T-helper 1 cell (primary cell): Measurements from ENCODE around the gene CD320.
A peak's percentile ranks its signal among the peaks of the same experiment; 100 is the strongest.
"Not testable (repeated sequence)": the region's sequence is repeated elsewhere in the genome, so short reads cannot be mapped to it uniquely, and the experiment has no call there.

Source experiments
- DNase-seq, 5 donors: peaks; one replicate each; pipeline ENCODE4 v3.0.0-alpha.2; 2012 to 2020

CD320 gene

DNA sequence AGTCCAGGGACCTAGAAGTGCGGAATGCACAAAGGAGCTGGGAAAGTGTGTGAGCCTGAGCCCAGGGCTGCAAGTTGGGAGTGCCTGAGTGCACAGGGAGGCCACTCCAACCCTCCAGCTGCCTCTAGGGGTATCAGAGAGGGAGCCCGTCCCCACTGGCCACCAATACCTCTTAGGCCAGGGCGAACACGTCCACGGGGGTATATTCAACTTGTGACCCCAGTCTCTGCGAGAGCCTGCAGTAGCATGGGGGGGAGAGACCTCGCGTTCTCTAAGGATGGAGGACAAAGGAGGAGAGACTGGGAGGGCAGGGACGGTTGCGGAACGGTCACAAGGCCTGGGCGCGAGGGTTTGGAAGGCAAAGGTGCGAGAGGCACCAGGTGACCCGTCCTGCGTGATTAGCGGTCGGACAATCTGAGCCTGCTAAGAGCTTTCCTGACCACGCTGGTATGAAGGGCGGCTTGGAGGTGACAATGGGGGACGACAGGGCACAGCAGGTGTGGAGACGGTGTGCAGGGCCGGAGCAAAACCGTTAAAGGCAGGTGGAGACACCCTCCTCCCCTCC lies 676 bp downstream of the CD320 start:
- no peak for DNase-seq

DNA sequence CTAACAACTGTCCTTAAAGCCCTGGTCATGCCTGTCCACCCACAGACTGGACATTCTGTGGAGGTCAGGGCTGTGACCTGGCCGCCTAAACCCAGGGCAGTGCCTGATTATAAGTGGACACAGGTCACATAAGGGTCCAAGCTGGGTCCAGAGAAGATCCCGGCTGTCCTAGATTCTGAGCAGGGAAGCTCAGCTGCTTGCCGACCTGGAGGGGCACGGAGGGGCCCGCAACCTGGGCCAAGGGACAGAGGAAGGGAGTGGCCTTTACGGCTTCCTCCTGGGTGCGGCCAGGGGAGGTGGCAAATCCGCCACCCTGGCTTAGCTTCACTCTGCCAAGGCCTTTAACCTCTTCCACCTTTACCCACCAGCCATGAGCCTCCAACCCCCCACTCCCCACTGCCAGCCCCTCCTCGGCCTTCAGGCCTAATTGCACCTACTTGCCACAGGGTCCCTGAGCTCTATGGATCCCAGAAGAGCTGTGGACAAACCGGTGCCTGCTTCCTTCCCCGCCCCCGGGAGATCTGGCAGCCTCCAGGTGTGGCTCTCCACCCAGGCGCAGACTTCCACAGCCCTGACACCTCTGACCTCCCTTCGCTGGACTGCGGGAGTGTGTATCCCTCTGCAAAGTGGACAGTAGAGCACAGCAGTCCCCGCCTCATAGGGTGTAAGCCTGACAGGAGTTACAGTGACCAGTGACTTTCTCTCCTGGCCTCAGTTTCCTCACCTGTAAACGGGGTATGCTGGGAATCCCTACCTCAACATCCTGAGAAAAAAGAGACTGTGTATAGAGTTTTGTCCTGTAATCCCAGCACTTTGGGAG lies 1.7 kb downstream of the CD320 start:
- DNase-seq = no peak

DNA sequence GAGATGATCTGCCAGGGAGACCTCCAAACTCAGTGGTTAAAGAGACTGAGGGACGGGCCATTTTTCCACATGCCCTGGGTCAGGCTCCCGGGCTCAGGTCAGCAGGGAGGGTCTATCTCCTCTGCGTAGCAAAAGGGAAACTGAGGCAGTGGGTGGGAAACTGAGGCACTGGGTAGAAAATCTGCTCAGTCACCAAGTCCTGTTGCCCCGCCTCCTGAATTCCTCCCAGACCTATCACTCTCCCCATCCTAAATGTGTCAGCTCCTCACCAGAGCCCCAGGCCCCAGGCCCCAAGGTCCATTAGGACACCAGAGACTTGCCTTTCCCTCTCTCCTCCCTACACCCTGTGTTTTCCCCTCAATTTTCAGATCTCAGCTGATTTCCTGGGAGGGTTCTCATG lies 2.4 kb downstream of the CD320 start:
- DNase-seq = peak in 1 of 5 donors; percentile 2

DNA sequence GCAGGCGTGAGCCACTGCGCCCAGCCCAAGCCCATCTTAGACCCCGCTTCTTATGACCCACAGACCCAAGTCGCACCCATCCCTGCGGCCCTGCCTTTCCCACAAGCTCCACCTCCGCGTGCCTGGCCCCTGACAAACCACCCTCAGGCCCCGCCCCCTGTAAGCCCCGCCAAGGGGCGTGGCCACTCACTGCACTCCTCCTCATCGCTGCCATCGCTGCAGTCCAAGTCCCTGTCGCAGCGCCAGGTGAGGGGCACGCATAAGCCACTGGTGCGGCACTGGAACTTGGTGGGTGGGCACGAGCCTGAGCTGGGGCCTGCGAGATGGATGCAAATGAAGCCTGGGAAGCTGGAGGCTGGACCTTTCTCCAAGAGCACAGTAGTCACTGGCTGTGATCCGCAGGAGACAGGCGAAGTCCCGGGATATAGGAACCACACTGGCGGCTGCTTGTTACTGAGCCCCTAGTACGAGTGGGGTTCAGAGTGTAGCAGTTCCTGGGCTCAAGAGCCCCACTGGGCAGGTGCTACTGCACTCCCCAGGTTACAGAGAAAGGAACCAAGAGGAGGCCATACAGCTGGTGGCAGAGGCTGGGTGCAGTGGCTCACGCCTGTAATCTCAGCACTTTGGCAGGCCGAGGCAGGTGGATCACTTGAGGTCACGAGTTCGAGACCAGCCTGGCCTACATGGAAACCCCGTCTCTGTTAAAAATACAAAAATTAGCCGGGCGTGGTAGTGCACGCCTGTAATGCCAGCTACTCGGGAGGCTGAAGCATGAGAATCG lies 3.1 kb downstream of the CD320 start:
- peak in 1 of 5 donors; percentile 8 for DNase-seq

DNA sequence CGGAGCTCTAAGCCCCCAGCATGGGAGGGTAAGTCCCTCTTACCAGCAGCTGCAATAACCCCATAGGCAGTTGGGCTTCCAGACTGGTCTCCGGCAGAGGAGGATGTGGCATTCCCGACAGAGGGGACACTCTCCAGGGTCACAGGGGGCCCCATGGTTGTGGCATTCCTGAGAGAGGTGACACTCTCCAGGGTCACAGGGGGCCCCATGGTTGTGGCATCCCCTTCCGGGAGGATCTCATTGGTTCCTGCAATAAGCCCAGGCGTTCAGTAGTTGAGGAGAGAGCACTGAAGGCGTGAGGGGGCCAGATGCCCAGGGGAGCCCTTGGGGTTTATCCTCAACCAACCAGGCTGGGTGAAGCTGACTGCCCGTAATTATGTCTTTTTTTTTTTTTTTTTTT lies 5.4 kb downstream of the CD320 start:
- peak in 1 of 5 donors; percentile 5 for DNase-seq

DNA sequence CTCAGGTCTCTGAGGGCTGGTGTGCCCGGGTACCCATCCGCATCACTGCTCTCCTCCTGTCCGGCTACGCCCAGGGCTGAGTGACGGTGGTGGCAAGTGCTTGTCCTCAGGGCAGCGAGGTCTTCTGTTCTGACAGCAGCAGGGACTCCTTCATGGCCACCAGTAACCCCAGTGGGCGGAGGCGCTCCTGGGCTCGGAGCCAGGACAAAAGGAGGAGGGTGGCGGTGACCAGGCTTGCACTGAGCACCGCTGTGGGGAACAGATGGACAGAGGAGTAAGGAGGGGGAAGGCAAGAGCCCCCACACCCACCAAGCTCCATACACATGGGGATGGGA lies 5.8 kb downstream of the CD320 start:
- DNase-seq = peak in 1 of 5 donors; percentile 7

DNA sequence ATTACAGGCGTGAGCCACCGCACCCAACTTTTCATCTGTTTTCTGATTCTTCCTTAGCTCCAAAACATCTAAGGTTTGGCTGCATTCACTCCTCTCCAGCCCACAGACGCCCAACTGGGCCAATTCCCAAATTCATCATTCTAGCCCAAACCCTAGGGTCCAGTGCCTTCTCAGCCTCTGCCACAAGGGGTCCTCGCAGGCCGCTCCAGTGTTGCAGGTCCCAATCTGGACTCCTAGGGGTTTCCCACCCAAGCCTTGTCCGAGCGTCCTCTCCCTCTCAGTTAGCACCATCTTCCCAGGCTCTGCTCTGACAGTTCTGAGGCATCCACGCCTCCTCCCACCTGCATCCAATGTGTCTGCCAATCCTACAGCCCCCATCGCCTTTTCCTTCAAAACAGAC lies 16.8 kb downstream of the CD320 start:
- not testable (repeated sequence) for DNase-seq

DNA sequence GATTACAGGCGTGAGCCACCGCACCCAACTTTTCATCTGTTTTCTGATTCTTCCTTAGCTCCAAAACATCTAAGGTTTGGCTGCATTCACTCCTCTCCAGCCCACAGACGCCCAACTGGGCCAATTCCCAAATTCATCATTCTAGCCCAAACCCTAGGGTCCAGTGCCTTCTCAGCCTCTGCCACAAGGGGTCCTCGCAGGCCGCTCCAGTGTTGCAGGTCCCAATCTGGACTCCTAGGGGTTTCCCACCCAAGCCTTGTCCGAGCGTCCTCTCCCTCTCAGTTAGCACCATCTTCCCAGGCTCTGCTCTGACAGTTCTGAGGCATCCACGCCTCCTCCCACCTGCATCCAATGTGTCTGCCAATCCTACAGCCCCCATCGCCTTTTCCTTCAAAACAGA lies 31.6 kb downstream of the CD320 start:
- DNase-seq = not testable (repeated sequence)

DNA sequence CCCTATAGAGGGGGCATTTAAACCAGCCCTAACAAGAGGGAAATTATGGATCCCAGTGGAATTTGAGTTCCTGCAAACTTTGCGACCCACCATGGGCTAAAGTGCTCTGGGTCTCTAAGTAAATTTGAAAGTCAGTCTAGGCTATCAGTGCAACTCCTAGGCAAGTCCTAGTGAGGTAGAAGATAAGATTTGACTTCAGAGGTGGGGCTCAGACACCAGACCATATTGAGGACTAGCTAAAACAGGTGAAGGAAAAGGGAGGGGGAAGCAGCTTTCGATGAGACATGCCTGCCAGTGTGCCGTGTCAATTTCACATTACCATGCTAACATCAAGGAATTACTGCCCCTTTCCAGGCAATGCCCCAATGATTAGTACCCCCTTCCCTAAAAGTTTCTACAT lies 38.4 kb downstream of the CD320 start:
- no peak for DNase-seq

DNA sequence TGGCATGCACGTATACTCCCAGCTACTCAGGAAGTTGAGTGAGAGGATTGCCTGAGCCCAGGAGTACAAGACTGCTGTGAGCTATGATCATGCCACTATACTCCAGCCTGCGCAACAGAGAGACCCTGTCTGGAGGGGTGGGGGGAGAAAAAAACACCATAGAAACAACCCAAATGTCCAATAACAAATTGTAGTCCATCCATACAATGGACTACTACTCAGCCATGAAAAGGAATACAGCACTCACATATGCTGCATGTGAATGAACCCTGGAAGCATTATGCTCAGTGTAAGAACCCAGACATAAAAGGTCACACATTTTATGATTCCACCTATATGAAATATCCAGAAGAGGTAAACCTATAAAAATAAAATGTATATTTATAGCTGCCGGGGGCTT lies 42.3 kb downstream of the CD320 start:
- no peak for DNase-seq

DNA sequence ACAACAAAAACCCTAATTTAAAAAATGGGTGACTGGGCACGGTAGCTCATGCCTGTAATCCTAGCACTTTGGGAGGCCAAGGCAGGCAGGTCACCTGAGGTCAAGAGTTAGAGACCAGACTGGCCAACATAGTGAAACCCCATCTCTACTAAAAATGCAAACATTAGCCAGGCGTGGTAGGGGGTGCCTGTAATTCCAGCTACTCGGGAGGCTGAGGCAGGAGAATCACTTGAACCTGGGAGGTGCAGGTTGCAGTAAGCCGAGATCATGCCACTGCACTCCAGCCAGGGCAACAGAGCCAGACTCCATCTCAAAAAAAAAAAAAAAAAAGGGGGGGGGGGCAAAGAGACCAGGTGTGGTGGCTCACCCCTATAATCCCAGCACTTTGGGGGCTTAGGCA lies 43.9 kb downstream of the CD320 start:
- not testable (repeated sequence) for DNase-seq

DNA sequence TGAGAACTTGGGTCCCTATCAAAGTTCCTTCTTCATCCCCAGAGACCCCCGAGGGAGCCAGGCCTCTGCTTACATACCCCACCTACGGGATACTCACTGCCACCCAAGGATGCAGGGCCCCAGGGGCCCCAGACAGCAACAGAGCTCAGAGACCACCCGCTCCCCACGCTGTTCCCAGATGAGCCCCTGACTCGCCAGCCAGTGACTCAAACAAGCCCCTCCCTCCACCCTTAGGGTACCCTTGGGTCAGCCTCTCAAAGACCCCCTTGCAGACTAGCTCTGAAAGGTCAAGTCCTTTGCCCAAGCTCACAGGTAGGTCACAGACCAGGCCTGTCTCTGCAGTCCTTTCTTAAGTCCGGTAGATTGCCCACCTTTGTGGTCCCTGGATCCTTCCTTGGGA lies 45.7 kb downstream of the CD320 start:
- no peak for DNase-seq

DNA sequence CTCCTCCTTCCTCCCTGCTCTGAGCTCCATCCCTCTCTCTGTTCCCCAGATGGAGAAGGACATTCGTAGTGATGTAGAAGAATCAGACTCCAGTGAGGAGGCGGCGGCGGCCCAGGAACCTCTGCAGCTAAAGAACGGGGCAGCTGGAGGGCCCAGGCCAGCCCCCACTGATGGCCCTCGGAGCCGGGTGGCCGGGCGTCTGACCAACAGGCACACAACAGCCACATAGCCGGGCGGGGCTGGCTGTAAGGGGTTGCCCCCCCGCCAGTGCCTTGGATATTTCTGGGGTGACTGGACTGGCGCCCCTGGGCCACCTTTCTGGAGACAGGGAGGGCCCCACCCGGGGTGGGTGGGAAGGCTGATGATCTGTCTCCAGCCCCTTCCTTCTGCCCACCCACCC lies 46.3 kb downstream of the CD320 start:
- DNase-seq = no peak

DNA sequence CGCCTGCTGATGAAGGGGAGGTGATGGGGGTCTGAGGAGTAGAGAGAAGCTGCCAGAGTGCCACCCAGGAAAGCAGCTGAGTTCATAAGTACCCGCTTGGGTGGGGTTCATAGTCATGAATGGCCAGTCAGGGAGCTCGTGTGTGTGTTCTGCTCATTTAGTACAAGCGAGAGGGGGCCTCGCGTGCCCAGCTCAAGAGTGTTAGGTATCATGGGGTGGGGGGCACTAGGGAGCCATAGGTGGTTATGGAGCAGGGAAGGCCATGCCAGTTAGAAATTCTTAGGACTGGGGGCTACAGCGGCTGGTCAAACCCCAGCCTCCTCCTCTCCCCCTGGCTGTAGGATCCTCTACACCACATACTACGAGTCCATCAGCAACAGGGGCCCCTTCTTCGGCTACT lies 46.8 kb downstream of the CD320 start:
- DNase-seq = no peak

DNA sequence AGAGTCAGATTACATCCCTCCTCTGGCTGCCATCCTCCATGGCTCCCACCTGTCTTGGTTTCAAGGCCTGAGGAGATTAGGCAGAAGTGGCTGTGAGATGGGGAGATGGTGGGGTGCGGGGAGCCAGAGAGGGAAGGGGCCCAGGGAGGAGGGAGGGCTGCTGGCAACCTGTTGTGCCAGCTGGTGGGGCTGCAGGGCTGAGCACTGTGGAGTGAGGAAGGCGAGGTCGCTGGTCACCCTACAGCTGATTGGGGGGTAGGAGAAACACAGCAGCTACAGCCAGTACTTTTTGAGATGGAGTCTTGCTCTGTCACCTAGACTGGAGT lies 48.3 kb downstream of the CD320 start:
- no peak for DNase-seq

DNA sequence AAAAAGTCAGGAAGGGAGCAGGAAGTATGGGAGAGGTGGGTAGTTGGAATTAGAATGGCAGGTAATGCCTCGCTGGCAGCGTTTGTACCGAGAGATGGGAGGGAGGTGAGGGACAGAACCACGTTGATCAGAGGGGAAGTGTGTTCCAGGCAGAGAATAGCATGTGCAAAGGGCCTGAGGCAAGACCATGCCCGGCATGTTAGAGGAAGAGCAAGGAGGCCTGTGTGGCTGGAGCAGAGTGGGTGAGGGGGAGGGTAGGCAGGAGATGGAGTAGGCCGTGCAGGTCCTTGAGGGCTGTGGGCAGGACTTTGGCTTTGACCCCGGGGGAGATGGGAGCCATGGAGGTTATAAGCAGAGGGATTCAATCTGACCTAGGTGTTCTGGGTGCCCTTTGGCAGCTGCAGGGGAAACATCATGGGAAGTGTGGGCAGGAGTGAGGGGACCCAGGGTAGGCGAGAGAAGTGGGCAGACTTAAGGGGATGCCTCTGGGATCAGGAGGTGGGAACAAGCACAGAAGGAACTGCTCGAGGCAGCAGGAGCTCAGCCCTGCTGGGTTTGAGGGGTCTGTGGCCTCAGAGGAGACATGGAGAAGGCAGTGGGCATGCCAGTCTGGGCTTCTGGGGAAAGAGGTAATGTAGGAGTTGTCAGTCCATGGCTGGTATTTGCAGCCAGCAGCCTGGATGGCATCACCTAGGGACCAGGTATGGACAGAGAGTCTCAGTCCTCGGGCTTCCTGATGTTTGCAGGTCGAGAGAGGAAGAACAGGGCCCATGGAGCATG lies 48.8 kb downstream of the CD320 start:
- DNase-seq = no peak

DNA sequence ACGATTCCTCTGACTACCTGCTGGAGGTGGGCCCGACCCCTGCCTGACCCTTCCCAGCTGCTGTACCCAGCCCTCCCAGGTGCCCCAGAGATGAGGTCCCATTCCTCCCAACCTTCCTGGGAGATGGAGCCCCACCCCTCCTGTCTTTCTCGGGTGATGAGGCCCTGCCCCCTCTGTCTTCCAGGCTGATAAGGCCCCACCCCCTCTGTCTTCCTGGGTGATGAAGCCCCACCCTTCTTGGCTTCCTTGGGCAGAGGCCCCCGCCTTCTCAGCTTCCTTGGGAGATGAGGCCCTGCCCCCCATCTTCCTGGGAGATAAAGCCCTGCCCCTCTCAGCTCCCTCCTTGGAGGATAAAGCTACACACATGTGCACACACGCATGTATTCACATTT lies 51.1 kb downstream of the CD320 start:
- DNase-seq = no peak

DNA sequence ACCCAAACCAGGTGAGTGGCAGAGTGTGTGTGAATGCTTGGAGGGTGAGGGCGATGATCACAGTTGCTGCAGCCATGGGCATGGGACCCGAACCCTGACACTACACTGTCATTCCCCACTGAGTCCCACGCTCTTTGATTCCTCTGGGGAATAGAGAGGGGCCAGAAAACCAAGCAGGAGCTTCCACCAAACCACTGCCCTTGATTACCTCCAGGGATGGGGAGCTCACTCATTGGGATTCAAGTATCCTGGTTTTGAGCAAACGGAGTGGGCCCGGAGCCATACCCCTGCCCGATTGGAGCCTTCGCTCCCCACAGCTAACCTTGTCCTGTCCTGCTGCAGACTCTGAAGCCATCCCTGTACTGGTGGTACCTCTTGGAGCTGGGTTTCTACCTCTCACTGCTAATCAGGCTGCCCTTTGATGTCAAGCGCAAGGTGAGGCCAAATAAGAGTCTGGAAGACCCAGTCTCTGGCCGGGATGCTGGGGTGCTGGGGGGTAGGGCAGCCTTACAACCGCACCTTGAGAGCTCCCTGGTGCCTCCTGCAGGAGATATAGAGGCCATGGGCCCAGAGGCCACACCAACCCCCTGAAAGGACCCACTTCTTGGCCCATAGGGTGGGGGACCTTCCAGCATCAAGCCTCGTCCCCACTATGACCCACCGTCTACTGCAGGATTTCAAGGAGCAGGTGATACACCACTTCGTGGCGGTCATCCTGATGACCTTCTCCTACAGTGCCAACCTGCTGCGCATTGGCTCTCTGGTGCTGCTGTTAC lies 51.7 kb downstream of the CD320 start:
- DNase-seq = no peak

DNA sequence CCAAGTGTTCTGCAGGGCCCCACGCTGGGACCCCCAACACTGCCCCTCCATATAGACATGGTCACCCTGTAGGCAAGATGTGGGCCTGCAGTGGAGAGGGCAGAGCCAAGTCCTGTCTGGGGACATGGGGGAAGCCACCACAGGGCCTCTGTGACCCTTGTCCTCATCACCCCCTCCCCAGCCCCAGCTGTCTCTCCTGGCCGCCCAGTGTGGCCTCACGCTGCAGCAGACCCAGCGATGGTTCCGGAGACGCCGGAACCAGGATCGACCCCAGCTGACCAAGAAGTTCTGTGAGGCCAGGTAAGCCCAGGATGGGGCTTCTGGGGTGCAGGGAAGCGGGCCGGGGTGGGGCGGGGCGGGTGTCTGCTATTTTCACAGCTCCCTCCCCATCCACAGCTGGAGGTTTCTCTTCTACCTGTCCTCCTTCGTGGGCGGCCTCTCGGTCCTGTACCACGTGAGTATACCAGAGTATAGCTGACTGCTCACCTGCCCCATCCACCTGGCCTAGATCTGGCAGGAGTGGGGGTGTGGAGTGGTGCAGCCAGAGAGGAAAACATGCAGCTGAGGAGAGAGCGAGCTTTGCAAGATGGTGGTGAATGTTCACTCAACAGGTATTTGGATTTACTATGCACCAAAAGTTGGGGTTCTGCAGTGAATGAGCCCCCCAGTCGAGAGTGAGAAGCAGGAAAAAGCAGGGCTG lies 52.6 kb downstream of the CD320 start:
- no peak for DNase-seq

DNA sequence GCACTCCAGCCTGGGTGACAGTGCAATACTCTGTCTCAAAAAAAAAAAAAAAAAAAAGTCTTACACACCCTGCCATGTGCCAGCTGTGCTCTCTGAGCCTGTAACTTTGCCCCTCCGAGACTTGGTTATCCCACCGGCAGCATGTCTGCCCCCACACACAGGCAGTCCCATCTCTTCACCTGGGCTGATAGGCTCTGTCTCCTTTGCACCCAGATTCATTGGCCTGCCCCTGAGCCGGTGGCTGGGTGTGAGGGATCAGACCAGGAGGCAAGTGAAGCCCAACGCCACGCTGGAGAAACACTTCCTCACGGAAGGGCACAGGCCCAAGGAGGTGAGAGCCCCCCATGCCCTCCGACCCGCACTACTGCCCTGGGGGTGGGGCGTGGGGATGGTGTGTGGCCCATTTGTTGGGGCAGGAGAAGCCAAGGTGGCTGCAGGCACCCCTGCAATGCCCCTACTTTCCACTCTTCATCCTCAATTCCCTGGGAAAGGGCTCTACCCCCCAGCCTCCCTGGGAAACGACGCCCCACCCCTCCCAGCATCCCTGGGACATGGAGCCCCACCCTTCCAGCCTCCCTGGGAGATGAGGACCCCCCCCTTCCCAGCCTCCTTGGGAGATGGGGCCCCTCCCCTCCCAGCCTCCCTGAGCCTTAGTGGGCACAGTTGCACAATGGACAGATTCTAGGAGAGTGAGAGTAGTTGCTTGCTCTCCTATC lies 53.7 kb downstream of the CD320 start:
- no peak for DNase-seq

DNA sequence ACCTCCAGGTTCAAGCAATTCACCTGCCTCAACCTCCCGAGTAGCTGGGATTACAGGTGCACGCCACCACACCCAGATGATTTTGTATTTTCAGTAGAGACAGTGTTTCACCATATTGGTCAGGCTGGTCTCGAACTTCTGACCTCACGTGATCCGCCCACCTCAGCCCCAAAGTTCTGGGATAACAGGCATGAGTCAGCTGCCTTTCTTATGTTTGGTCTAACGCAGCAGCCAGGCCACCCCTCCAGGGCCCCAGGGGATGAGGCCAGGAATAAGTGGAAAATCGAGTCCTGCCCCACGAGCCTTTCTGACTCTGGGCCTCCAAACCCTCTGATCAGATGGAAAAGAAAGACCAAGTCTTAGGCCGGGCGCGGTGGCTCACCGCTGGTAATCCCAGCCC lies 54.5 kb downstream of the CD320 start:
- DNase-seq = no peak
